ENCODE data around the gene CCNQ. TPM values are rescaled to one million over a fixed set of nuclear protein-coding genes. Genes with fewer than 3 reads are reported as not detected.

Gene CCNQ
- total RNA-seq, 1 donor from 2014 or later = 24.4 TPM

GRCh38 chrX:153612413-153612812 lies 13.5 kb upstream of the CCNQ start:
- Mint-ChIP-seq H3K27me3 (ENCODE audit: low read depth) (peaks cover 38% of the 10 kb centered on the region), H3K9me3 (no peaks in the 10 kb centered on the region), H3K36me3 (ENCODE audit: low read depth) (no peaks in the 10 kb centered on the region), H3K4me1 (no peaks in the 10 kb centered on the region), H3K27ac (ENCODE audit: unreplicated experiment) (no peak overlapping the region), H3K4me3 (no peak overlapping the region)
- TF ChIP-seq CTCF (conservative IDR thresholded peaks at IDR 0.05) = no peak
- no peak for DNase-seq (ENCODE audit: low read depth, low spot score)

DNA sequence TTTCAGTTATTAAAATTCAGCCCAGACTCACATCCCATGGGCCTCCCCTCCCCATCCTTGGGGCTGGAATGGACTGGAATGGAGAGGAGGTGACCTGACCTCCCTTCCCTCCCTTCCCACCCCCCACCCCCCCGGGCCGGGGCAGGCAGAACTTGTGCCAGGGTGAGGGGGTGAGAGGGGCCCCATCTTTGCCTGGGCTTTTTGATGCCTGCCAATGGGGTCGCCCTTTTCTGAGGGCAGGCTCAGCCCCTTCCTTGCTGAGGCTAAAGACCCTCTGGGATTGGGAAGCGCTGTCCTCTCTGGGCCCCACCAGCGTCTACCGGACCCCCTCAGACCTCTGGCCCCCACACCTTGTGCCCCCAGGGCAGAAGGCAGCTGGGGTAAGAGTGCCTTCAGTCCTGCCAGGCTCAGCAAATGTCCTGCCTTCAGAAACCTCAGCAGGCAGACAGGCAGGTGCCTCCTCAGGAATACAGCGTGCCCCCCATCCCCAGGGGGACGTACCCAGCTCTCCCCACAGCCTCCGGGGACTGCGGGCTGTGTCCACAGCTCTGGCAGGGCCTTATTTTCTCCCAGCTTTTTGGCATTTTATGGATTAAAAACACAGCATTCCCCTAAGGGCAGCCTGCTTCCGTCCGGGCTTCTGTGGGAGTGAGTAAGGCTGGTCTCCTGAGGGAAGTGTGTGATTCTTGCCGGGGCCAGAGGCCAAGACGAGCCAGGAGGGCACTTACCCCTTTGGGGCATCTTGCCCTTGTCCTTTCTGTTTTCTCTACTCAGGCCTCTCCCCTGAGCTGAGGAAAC lies 12.6 kb upstream of the CCNQ start:
- Mint-ChIP-seq H3K9me3 (no peaks in the 10 kb centered on the region), H3K27me3 (ENCODE audit: low read depth) (peaks cover 30% of the 10 kb centered on the region), H3K4me1 (no peaks in the 10 kb centered on the region), H3K36me3 (ENCODE audit: low read depth) (no peaks in the 10 kb centered on the region), H3K4me3 (peak overlapping the region; percentile 65), H3K27ac (ENCODE audit: unreplicated experiment) (no peak overlapping the region)
- no peak for TF ChIP-seq CTCF (conservative IDR thresholded peaks at IDR 0.05)
- no peak for DNase-seq (ENCODE audit: low read depth, low spot score)

DNA sequence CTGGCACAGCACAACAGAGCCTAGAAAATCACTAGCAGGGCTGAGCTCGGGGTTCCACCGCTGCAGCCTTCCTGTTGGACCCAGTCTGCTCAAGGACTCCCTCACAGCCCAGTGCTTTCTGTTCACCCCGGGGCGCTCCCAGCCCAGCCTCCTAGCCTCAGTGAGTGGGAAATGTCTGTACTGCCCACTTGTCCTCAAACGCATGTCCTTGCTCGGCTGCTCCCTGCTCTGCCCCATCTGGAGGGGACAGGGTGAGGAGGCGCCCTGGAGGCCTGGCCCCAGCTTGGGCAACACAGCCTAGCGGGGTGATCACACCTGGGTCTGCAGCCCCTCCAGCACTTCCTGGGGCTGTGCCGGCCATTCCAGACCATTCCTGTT lies 11.9 kb upstream of the CCNQ start:
- Mint-ChIP-seq H3K27me3 (ENCODE audit: low read depth) (peaks cover 23% of the 10 kb centered on the region), H3K9me3 (no peaks in the 10 kb centered on the region), H3K4me3 (no peak overlapping the region), H3K27ac (ENCODE audit: unreplicated experiment) (no peak overlapping the region), H3K36me3 (ENCODE audit: low read depth) (no peaks in the 10 kb centered on the region), H3K4me1 (no peaks in the 10 kb centered on the region)
- no peak for TF ChIP-seq CTCF (conservative IDR thresholded peaks at IDR 0.05)
- DNase-seq (ENCODE audit: low read depth, low spot score) = no peak

GRCh38 chrX:153609917-153610835 lies 11.2 kb upstream of the CCNQ start:
- Mint-ChIP-seq H3K9me3 (no peaks in the 10 kb centered on the region), H3K27ac (ENCODE audit: unreplicated experiment) (no peak overlapping the region), H3K27me3 (ENCODE audit: low read depth) (peaks cover 17% of the 10 kb centered on the region), H3K36me3 (ENCODE audit: low read depth) (no peaks in the 10 kb centered on the region), H3K4me3 (peak overlapping the region; percentile 83), H3K4me1 (no peaks in the 10 kb centered on the region)
- peak; percentile 77 for TF ChIP-seq CTCF (conservative IDR thresholded peaks at IDR 0.05)
- DNase-seq (ENCODE audit: low read depth, low spot score) = peak; percentile 78

GRCh38 chrX:153608806-153609205 lies 9.9 kb upstream of the CCNQ start:
- Mint-ChIP-seq H3K4me3 (peak overlapping the region; percentile 0), H3K4me1 (no peaks in the 10 kb centered on the region), H3K36me3 (ENCODE audit: low read depth) (no peaks in the 10 kb centered on the region), H3K9me3 (no peaks in the 10 kb centered on the region), H3K27me3 (ENCODE audit: low read depth) (peaks cover 5% of the 10 kb centered on the region), H3K27ac (ENCODE audit: unreplicated experiment) (no peak overlapping the region)
- TF ChIP-seq CTCF (conservative IDR thresholded peaks at IDR 0.05) = no peak
- DNase-seq (ENCODE audit: low read depth, low spot score) = no peak
